Pulmonary artery endothelial cell (primary cell): Measurements from ENCODE around the gene ABL1. TPM values are rescaled to one million over a fixed set of nuclear protein-coding genes. Genes with fewer than 3 reads are reported as not detected.
"Not testable (repeated sequence)": the region's sequence is repeated elsewhere in the genome, so short reads cannot be mapped to it uniquely, and the experiment has no call there.

ENCODE experiments used
- DNase-seq: peaks from one replicate; pipeline ENCODE4 v3.0.0-alpha.2; 2011; ENCODE audit warnings: low read depth, low spot score
- total RNA-seq: library from RNA; depleted of rRNA; stranded (reverse); fragments of >200 nt; gene quantifications from 2 replicates; pipeline ENCODE4 v1.2.3, GENCODE V29; 2014

The ABL1 gene
- total RNA-seq, 1 donor from 2014 or later = 59.5 TPM

DNA sequence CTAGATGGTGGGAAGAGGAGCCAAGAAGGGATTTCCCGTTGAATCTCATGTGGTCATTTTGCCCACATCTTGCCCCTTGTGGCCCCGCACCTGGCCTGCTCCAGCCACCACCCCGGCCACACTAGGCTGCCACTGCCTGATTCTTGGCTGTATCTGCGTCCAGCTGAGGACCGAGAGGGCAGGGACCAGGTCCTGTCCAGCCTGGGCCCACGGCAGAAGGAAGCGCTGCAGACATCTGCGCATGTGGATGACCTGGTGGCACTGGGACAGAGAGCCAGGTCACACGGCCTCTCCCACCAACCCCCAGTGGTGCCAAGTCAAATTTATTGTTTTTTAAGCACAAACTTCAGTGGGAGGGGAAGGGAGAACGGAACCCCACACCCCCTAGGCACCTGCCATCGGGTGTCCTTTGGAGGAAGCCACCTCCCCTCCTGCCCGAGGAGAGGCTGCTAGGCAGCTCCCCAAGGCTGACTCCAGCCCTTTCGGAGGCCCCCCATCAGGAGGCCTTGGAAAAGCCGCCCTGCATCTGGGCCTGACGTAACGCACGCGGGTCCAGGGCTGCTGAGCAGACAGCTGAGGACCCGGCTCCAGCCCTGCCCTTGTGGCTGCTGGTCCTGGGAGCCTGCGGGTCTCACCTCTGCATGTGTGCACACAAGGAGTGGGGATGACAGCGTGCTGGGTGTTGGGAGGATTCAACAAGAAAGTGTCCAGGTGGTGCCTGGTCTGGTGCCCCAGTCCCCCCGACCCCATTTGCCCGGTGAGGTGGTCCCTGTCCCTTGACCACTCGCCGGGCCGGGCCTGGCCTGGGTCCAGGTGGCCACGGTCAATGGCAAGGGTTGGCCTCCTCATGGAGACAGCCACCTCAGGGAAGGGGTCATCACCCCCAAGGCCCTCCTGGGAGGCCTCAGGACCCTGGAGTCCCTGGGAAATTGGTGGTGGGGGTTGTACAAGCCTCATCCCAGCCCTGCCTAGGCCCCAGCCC is 67.4 kb downstream of the ABL1 start:
- no peak for DNase-seq

GRCh38 chr9:130903194-130904069 is 68.4 kb downstream of the ABL1 start:
- no peak for DNase-seq

DNA sequence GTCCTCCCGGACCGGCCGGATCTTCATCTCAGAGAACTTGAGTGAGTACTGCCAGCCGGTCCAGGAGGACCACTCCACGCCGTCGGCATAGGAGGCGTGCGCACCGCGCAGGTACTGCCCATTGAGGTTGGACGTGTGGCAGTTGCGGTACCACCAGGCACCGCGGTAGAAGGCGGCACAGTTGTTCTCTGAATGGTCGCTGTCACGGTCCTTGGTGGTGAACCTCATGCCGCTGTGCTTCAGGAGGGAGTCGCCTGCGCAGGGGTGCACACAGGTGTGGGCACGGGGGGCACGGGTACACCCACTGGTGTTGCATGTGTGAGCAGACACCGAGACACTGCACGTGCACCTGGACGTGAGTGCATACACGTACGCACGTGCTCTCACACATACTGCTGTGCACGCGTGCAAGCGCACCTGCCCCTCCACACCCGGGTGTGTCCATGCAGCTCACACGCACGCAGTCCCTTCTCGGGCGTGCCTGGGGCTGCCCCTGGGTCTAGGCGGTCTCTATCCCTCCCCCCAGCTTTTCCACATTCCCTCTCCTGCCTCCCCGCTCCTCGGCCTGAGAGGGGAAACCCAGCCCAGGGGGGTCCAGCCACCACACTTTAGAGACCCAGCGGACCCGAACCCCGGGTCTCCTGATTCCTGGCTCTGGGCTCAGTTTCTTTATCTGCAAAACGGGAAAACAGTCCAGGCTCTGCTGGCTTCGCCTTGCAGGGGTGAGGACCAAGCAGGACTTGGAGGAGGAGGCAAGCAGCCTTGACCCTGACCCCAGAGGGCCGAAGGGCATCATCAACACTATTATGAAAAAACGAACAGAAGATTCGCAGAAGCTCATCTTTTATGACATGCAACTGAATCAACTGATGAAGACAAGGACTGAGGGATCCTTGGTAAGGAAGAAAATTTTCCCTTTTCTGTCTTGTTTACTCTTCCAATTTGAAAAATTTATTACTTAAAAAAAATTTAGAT is 69.3 kb downstream of the ABL1 start:
- DNase-seq = no peak

GRCh38 chr9:130905125-130905901 is 70.3 kb downstream of the ABL1 start:
- no peak for DNase-seq

- DNase-seq = no peak
Measured at GRCh38 chr9:130905902-130906734, 71.1 kb downstream of the ABL1 start.

DNA sequence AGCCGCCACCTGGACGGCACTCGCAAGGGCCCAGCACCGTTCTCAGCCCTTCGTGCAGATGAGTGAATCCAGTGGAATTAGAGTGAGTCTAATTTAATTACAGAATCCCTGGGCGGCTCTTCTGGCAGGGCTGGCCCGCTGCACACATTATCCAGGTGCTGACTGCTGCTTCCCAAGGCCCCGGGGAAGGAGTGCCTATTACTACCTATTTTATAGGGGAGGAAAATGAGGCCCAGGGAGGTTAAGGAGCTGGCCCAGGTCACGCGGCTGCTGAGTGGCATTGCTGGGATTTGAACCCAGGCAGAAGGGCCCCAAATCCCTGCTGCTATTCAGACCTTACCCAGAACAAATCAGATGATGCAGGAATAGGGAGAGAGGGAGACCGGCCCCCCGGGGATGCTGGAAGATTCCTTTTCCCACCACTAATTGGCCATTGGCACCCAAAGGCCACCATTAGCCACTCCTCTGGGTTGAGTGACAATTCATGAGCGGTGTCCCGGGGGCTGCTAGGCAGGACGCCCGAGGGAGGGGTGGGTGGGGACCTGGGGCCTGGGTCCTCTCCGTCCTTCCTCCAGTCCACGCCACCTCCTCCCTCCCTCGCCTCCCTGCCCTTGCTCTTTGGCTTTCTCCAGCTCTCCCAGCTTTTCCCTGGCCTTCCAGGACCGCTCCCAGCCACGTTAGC is 71.8 kb downstream of the ABL1 start:
- no peak for DNase-seq

- no peak for DNase-seq
Measured at GRCh38 chr9:130908146-130908877, 73.3 kb downstream of the ABL1 start.

DNA sequence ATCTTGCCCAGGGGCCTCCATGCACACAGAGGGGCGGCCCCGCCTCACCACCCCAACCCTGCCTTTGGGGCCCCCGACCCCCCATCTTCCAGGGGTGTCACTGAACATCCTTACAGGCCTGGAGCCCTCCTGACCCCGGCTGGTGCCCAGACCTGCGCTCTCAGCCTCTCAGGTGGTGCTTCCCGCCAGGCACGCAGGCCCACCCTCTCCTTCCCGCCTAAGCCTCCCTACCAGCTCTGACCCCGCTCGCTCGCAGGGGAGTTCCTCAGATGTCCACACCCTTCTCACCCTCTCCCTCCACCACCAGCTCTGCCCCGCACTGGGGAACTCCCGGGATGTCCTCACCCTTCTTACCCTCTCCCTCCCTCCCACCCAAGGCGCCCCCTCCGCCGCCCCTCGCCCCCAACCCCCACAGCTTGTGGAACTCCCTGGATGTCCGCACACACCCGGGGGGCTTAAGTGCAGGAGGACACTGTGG is 73.9 kb downstream of the ABL1 start:
- no peak for DNase-seq

- DNase-seq = not testable (repeated sequence)
Measured at GRCh38 chr9:130910041-130910440, 75.0 kb downstream of the ABL1 start.

DNA sequence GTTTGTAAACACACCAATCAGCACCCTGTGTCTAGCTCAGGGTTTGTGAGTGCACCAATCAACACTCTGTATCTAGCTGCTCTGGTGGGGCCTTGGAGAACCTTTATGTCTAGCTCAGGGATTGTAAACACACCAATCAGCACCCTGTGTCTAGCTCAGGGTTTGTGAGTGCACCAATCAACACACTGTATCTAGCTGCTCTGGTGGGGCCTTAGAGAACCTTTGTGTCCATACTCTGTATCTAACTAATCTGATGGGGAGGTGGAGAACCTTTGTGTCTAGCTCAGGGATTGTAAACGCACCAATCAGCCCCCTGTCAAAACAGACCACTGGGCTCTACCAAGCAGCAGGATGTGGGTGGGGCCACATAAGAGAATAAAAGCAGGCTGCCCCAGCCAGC is 75.6 kb downstream of the ABL1 start:
- not testable (repeated sequence) for DNase-seq

GRCh38 chr9:130911254-130912049 is 76.4 kb downstream of the ABL1 start:
- DNase-seq = no peak

- no peak for DNase-seq
Measured at GRCh38 chr9:130912932-130913598, 78.0 kb downstream of the ABL1 start.

- DNase-seq = no peak
Measured at GRCh38 chr9:130913599-130914416, 78.8 kb downstream of the ABL1 start.

GRCh38 chr9:130914417-130915095 is 79.5 kb downstream of the ABL1 start:
- no peak for DNase-seq

DNA sequence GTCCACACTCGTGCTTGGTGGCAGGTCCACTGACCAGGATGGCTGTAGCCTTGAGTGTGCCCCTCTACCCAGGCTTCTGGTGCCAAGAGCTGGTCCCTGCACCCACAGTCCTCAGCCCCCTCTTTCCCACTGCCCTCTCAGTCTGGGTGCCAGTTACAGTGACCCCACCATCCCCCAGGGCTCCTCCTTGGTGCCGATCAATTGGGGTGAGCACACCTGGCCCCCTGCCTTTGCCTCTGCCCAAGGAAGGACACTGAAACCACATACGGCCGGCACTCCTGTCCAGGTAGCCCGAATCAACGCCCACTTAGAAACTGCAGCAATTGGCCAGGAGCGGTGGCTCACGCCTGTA is 80.0 kb downstream of the ABL1 start:
- no peak for DNase-seq
